SK-N-SH (cell line): Measurements from ENCODE around the gene DNAJC13. TPM values are rescaled to one million over a fixed set of nuclear protein-coding genes. Genes with fewer than 3 reads are reported as not detected.

Source experiments
- CTCF ChIA-PET: fragments of 300-600, 350-600 bp; formaldehyde crosslinking; extraction: SDS; loops from one replicate; lab custom pipeline; 2021; lab: Yijun Ruan, JAX
- POLR2A ChIA-PET: fragments of 350-600 bp; sonication (Branson Sonifier 250); formaldehyde crosslinking; extraction: SDS; loops from one replicate; lab custom pipeline; 2020; ENCODE audit warnings: antibody characterized with exemption, inconsistent platforms; lab: Yijun Ruan, JAX
- DNase-seq: peaks from one replicate; pipeline ENCODE4 v3.0.0; 2012
- H2AFZ ChIP-seq: fragments of 200-600 bp; sonication (generic); 2 replicates; pipeline ENCODE4 v1.8.1; 2016; ENCODE audit warnings: antibody characterized with exemption, mild to moderate bottlenecking, low read depth
- H3F3A ChIP-seq: fragments of 200-600 bp; sonication (generic); replicated peaks from 2 replicates; pipeline ENCODE3; 2016; ENCODE audit warnings: antibody characterized with exemption, mild to moderate bottlenecking; ENCODE audit not compliant: insufficient read depth
- H3K27ac ChIP-seq, 2 experiments: fragments of 200-500 bp in 1 of 2; fragments of 200-600 bp in 1 of 2; sonication (Bioruptor generic) in 1 of 2; sonication (generic), shearing (Covaris generic) in 1 of 2; 2 replicates each; pipeline versions ENCODE4 v1.5.1 to v1.6.1; 2014 to 2016; ENCODE audit warnings: low read depth in 2 of 2, inconsistent platforms in 1 of 2, low read length in 1 of 2, mild to moderate bottlenecking in 1 of 2, mixed read lengths in 1 of 2
- H3K27me3 ChIP-seq: fragments of 200-600 bp; sonication (generic), shearing (Covaris generic); 2 replicates; pipeline ENCODE4 v1.6.1; 2016; ENCODE audit warnings: mixed run types; ENCODE audit not compliant: insufficient read depth
- H3K36me3 ChIP-seq, 2 experiments: fragments of 200-500 bp in 1 of 2; fragments of 200-600 bp in 1 of 2; sonication (Bioruptor generic) in 1 of 2; sonication (generic) in 1 of 2; replicated peaks in 1 of 2; 2 replicates each; pipeline versions ENCODE3 to v1.5.1; 2014 to 2016; ENCODE audit warnings: low read length in 1 of 2, mild to moderate bottlenecking in 1 of 2; ENCODE audit not compliant: insufficient read depth in 2 of 2, control insufficient read depth in 1 of 2
- H3K4me1 ChIP-seq, 2 experiments: fragments of 200-500 bp in 1 of 2; fragments of 200-600 bp in 1 of 2; sonication (Bioruptor generic) in 1 of 2; sonication (generic), shearing (Covaris generic) in 1 of 2; 2 replicates each; pipeline versions ENCODE4 v1.5.1 to v1.6.1; 2014 to 2016; ENCODE audit warnings: low read depth in 1 of 2, low read length in 1 of 2, mixed run types in 1 of 2; ENCODE audit not compliant: insufficient read depth in 2 of 2, control insufficient read depth in 1 of 2
- H3K4me2 ChIP-seq: fragments of 200-600 bp; sonication (generic), shearing (Covaris generic); 2 replicates; pipeline ENCODE4 v1.6.1; 2017; ENCODE audit warnings: mixed run types
- H3K4me3 ChIP-seq, 2 experiments: fragments of 200-500 bp in 1 of 2; fragments of 200-600 bp in 1 of 2; sonication (Bioruptor generic) in 1 of 2; sonication (generic), shearing (Covaris generic) in 1 of 2; 2 replicates each; pipeline versions ENCODE4 v1.5.1 to v1.8.1; 2014 to 2016; ENCODE audit warnings: low read depth in 2 of 2, inconsistent platforms in 1 of 2, low read length in 1 of 2, mild to moderate bottlenecking in 1 of 2, mixed read lengths in 1 of 2, moderate library complexity in 1 of 2
- H3K79me2 ChIP-seq: fragments of 200-600 bp; sonication (generic); 2 replicates; pipeline ENCODE4 v1.8.1; 2017; ENCODE audit warnings: mild to moderate bottlenecking; ENCODE audit not compliant: insufficient read depth
- H3K9ac ChIP-seq: fragments of 200-600 bp; sonication (generic); 2 replicates; pipeline ENCODE4 v1.6.1; 2017; ENCODE audit warnings: mixed run types
- H3K9me2 ChIP-seq: fragments of 200-600 bp; sonication (generic); 2 replicates; pipeline ENCODE4 v1.6.1; 2017; ENCODE audit warnings: mixed run types
- H3K9me3 ChIP-seq: fragments of 200-600 bp; sonication (generic); 2 replicates; pipeline ENCODE4 v1.6.1; 2017; ENCODE audit warnings: mixed run types, mild to moderate bottlenecking, moderate library complexity
- H4K20me1 ChIP-seq: fragments of 200-600 bp; sonication (generic); 2 replicates; pipeline ENCODE4 v1.6.1; 2017; ENCODE audit warnings: mild to moderate bottlenecking, mixed run types; ENCODE audit not compliant: insufficient read depth
- CTCF ChIP-seq: fragments of 200-600 bp; sonication (generic); IDR thresholded peaks from 2 replicates; pipeline ENCODE4 v1.6.1; 2017; ENCODE audit warnings: antibody characterized with exemption, mild to moderate bottlenecking, moderate library complexity
- ELF1 ChIP-seq: IDR thresholded peaks from 2 replicates; pipeline ENCODE4 v1.4.0; 2012
- EZH2phosphoT487 ChIP-seq: fragments of 200-600 bp; sonication (generic); IDR thresholded peaks from 2 replicates; pipeline ENCODE4 v1.6.1; 2017; ENCODE audit warnings: low read depth, mixed run types, mild to moderate bottlenecking, antibody characterized with exemption, moderate library complexity, borderline replicate concordance
- GABPA ChIP-seq: IDR thresholded peaks from 2 replicates; pipeline ENCODE4 v1.4.0; 2012; ENCODE audit warnings: low read depth, mild to moderate bottlenecking
- IRF3 ChIP-seq: fragments of 150-350 bp; IDR thresholded peaks from 2 replicates; pipeline ENCODE4 v1.6.1; 2016; ENCODE audit warnings: mild to moderate bottlenecking, low read depth, low read length
- MEF2A ChIP-seq: IDR thresholded peaks from 2 replicates; pipeline ENCODE4 v1.4.0; 2012; ENCODE audit warnings: low read depth, borderline replicate concordance
- MXI1 ChIP-seq: IDR thresholded peaks from 2 replicates; pipeline ENCODE4 v1.6.1; 2012; ENCODE audit warnings: mild to moderate bottlenecking, low read depth, low read length, improper control_type of control experiment
- POLR2AphosphoS5 ChIP-seq: IDR thresholded peaks from 2 replicates; pipeline ENCODE4 v1.6.1; 2012; ENCODE audit warnings: low read depth, low read length
- RCOR1 ChIP-seq: fragments of 150-350 bp; IDR thresholded peaks from 2 replicates; pipeline ENCODE4 v1.6.1; 2017; ENCODE audit warnings: antibody characterized with exemption, low read length
- RXRA ChIP-seq: IDR thresholded peaks from 2 replicates; pipeline ENCODE4 v1.4.0; 2012; ENCODE audit warnings: low read depth, mild to moderate bottlenecking, borderline replicate concordance
- SIN3A ChIP-seq: IDR thresholded peaks from 2 replicates; pipeline ENCODE4 v1.6.1; 2012; ENCODE audit warnings: low read depth, mild to moderate bottlenecking, low read length, moderate library complexity, borderline replicate concordance
- SMC3 ChIP-seq: IDR thresholded peaks from 2 replicates; pipeline ENCODE4 v1.6.1; 2012; ENCODE audit warnings: low read depth, low read length, improper control_type of control experiment
- TAF1 ChIP-seq: IDR thresholded peaks from 2 replicates; pipeline ENCODE4 v1.6.1; 2012; ENCODE audit warnings: low read depth, mild to moderate bottlenecking, low read length, moderate library complexity, borderline replicate concordance
- TCF12 ChIP-seq: IDR thresholded peaks from 2 replicates; pipeline ENCODE4 v1.4.0; 2012
- TEAD4 ChIP-seq: IDR thresholded peaks from 2 replicates; pipeline ENCODE4 v1.4.0; 2012; ENCODE audit warnings: mild to moderate bottlenecking, borderline replicate concordance; ENCODE audit not compliant: insufficient read depth
- USF1 ChIP-seq: IDR thresholded peaks from 2 replicates; pipeline ENCODE4 v1.4.0; 2012; ENCODE audit warnings: low read depth, borderline replicate concordance
- YY1 ChIP-seq: IDR thresholded peaks from 2 replicates; pipeline ENCODE4 v1.4.0; 2012; ENCODE audit warnings: low read depth, mild to moderate bottlenecking
- ZBTB33 ChIP-seq: IDR thresholded peaks from 2 replicates; pipeline ENCODE4 v1.4.0; 2012; ENCODE audit warnings: low read depth, borderline replicate concordance
- WGBS: methylation state at CpG from one replicate; pipeline ENCODE4 v1.1.6; 2017; ENCODE audit warnings: low lambda C conversion rate; 5-methylcytosine and 5-hydroxymethylcytosine counted together
- polyA plus RNA-seq, 3 experiments: library from polyadenylated mRNA; depleted of rRNA; stranded (reverse); fragments of >200 nt; gene quantifications; 2 replicates each; pipeline ENCODE4 v1.2.3, GENCODE V29; 2012

Gene DNAJC13
- polyA plus RNA-seq, 1 of the 3 experiments (the other 2 are of a cell fraction) = 10.8 TPM

- Histone ChIP-seq H3F3A (peaks cover 4% of the 10 kb centered on the region), H2AFZ (no peak overlapping the region), H3K36me3 (peaks cover 90 to 92% of the 10 kb centered on the region in 2 experiments), H3K9ac (no peak overlapping the region), H3K79me2 (peaks cover 8% of the 10 kb centered on the region; the same call in 1 of the 2 replicates), H3K9me2 (no peaks in the 10 kb centered on the region), H3K27ac (no peak overlapping the region), H4K20me1 (no peaks in the 10 kb centered on the region), H3K4me3 (no peak overlapping the region), H3K27me3 (no peaks in the 10 kb centered on the region), H3K4me1 (no peaks in the 10 kb centered on the region), H3K4me2 (no peak overlapping the region), H3K9me3 (no peaks in the 10 kb centered on the region)
- no peak for DNase-seq
- ChIA-PET POLR2A (no interaction called here), CTCF (no interaction called here)
- TF ChIP-seq IRF3 (no peak), CTCF (no peak), TCF12 (no peak), EZH2phosphoT487 (no peak), MXI1 (no peak), ZBTB33 (no peak), ELF1 (no peak), SIN3A (no peak), YY1 (no peak), USF1 (no peak), RCOR1 (no peak), SMC3 (no peak), POLR2AphosphoS5 (no peak), GABPA (no peak), TAF1 (no peak), TEAD4 (no peak), RXRA (no peak), MEF2A (no peak)
- 94% methylated on average over 3 of the region's 3 CpGs for WGBS
These were observed 38.8 kb downstream of the DNAJC13 start for GRCh38 chr3:132456136-132456535.
